K562 (cell line): ENCODE data around the gene ZNF418. TPM values are rescaled to one million over a fixed set of nuclear protein-coding genes. Genes with fewer than 3 reads are reported as not detected.
A peak's percentile ranks its signal among the peaks of the same experiment; 100 is the strongest.

Experiments used
- ATAC-seq: fragments of 200-7000 bp; cut with Tn5 transposase; 3 replicates; pipeline ENCODE4 v1.9.1; 2020; ENCODE audit warnings: moderate library complexity
- BruUV-seq: library from RNA; stranded (reverse); fragments of 400-500 nt; replicated peaks from 2 replicates; lab custom pipeline; 2021; lab: Mats Ljungman, UMichigan
- CTCF ChIA-PET: fragments of 300-600 bp; formaldehyde crosslinking; extraction: SDS; loops from one replicate; lab custom pipeline; 2021; ENCODE audit warnings: low intra/inter-chr PET ratio; lab: Yijun Ruan, JAX
- POLR2A ChIA-PET: fragments of 300-600, 350-650 bp; sonication (Branson Sonifier 250); formaldehyde crosslinking; extraction: SDS; loops from one replicate; lab custom pipeline; 2021; ENCODE audit warnings: antibody characterized with exemption, inconsistent platforms; lab: Yijun Ruan, JAX
- DNase-seq, 4 experiments: peaks; one replicate each; pipeline versions ENCODE4 v3.0.0 to v3.0.0-alpha.2; 2011 to 2018; ENCODE audit warnings: low spot score in 3 of 4, mixed read lengths in 3 of 4; ENCODE audit errors: extremely low read depth in 1 of 4
- FAIRE-seq: peaks from 2 replicates; lab custom pipeline; 2011; peaks lifted over from hg19 to GRCh38; lab: Jason Lieb, UNC
- H2AFZ ChIP-seq: 2 replicates; pipeline ENCODE4 v1.6.0; 2011; ENCODE audit warnings: low read depth, low read length, control low read depth, inconsistent platforms
- H3K27ac ChIP-seq: fragments of 200-600 bp; 3 replicates; pipeline ENCODE4 v1.8.0; 2011; ENCODE audit warnings: low read depth, mild to moderate bottlenecking, control low read depth, inconsistent platforms, low read length, moderate library complexity, mixed read lengths; ENCODE audit errors: extremely low read depth
- H3K27me3 ChIP-seq, 2 experiments: fragments of 300-600 bp in 1 of 2; 2 replicates in 1 of 2; 3 replicates in 1 of 2; pipeline versions ENCODE4 v1.6.0 to v1.8.0; 2011; ENCODE audit warnings: inconsistent platforms in 2 of 2, low read length in 2 of 2, mild to moderate bottlenecking in 1 of 2, mixed read lengths in 1 of 2, moderate library complexity in 1 of 2; ENCODE audit not compliant: control insufficient read depth in 2 of 2, insufficient read depth in 2 of 2
- H3K36me3 ChIP-seq: fragments of 300-600 bp; 3 replicates; pipeline ENCODE4 v1.8.0; 2011; ENCODE audit warnings: mild to moderate bottlenecking, low read length, inconsistent platforms; ENCODE audit not compliant: control insufficient read depth, insufficient read depth
- H3K4me1 ChIP-seq, 2 experiments: fragments of 200-600 bp in 1 of 2; replicated peaks in 1 of 2; 2 replicates in 1 of 2; 3 replicates in 1 of 2; pipeline versions ENCODE4 v1.5.1 to v1.8.0; 2011; ENCODE audit warnings: inconsistent platforms in 2 of 2, low read length in 2 of 2, mild to moderate bottlenecking in 1 of 2, mixed read lengths in 1 of 2, moderate library complexity in 1 of 2; ENCODE audit not compliant: control insufficient read depth in 2 of 2, insufficient read depth in 2 of 2
- H3K4me2 ChIP-seq: 2 replicates; pipeline ENCODE4 v1.6.1; 2011; ENCODE audit warnings: low read length, control low read depth, inconsistent platforms, mixed read lengths; ENCODE audit not compliant: insufficient read depth
- H3K4me3 ChIP-seq: fragments of 200-600 bp; sonication (generic), shearing (Covaris generic); 2 replicates; pipeline ENCODE4 v1.5.1; 2016; ENCODE audit warnings: control low read depth, inconsistent platforms
- H3K79me2 ChIP-seq: fragments of 200-600 bp; 3 replicates; pipeline ENCODE4 v1.8.0; 2011; ENCODE audit warnings: low read length, inconsistent platforms; ENCODE audit not compliant: control insufficient read depth, insufficient read depth
- H3K9ac ChIP-seq, 2 experiments: 2 replicates each; pipeline versions ENCODE4 v1.6.0 to v1.6.1; 2011; ENCODE audit warnings: low read depth in 2 of 2, low read length in 2 of 2, control low read depth in 1 of 2, inconsistent platforms in 1 of 2, mild to moderate bottlenecking in 1 of 2, mixed read lengths in 1 of 2; ENCODE audit not compliant: insufficient read depth in 1 of 2
- H3K9me1 ChIP-seq: one replicate; pipeline ENCODE4 v1.6.0; 2011; ENCODE audit warnings: inconsistent platforms, mild to moderate bottlenecking, low read length, moderate library complexity; ENCODE audit not compliant: control insufficient read depth, insufficient read depth
- H3K9me3 ChIP-seq: replicated peaks from 2 replicates; pipeline ENCODE4 v1.5.1; 2011; ENCODE audit warnings: low read depth, low read length, inconsistent platforms; ENCODE audit not compliant: control insufficient read depth, insufficient read depth
- H4K20me1 ChIP-seq: replicated peaks from 2 replicates; pipeline ENCODE4 v1.6.1; 2011; ENCODE audit warnings: low read length, inconsistent platforms, mixed read lengths; ENCODE audit not compliant: control insufficient read depth, insufficient read depth
- CBX3 ChIP-seq, 2 experiments: IDR thresholded peaks; 1 replicate in 1 of 2; 2 replicates in 1 of 2; pipeline ENCODE4 v1.6.1; 2012; ENCODE audit warnings: inconsistent platforms in 2 of 2, low read length in 2 of 2, borderline replicate concordance in 1 of 2, control low read depth in 1 of 2
- CXXC5 ChIP-seq: fragments of 250-450 bp; sonication (Bioruptor Pico); IDR thresholded peaks from 2 replicates; pipeline ENCODE4 v1.8.0; 2022; ENCODE audit warnings: inconsistent platforms, mild to moderate bottlenecking, moderate library complexity
- NR0B1 ChIP-seq: fragments of 450-650 bp; IDR thresholded peaks from one replicate; pipeline ENCODE4 v1.6.1; 2018; ENCODE audit warnings: mild to moderate bottlenecking, moderate library complexity; ENCODE audit not compliant: partially characterized antibody
- SRSF9 ChIP-seq: fragments of 200-400 bp; formaldehyde crosslinking; IDR thresholded peaks from 2 replicates; pipeline ENCODE4 v1.6.1; 2017; ENCODE audit warnings: low read depth, low read length, borderline replicate concordance
- ZNF512 ChIP-seq: IDR thresholded peaks from 2 replicates; pipeline ENCODE4 v1.6.1; 2016; ENCODE audit warnings: missing genetic modification characterization, missing compliant biosample characterization
- WGBS: fragments of 100-300 bp; shearing (Covaris generic); methylation state at CpG from one replicate; pipeline ENCODE4 v1.1.6; 2016; ENCODE audit warnings: low coverage, mixed read lengths; ENCODE audit not compliant: insufficient coverage; ENCODE audit errors: missing lambda C conversion rate; 5-methylcytosine and 5-hydroxymethylcytosine counted together
- in situ Hi-C: fragments of 300-500 bp; cut with MboI; formaldehyde crosslinking; loops from 4 replicates; pipeline ENCODE4 v1.15.0; 2018; ENCODE audit warnings: inconsistent platforms, mixed read lengths
- intact Hi-C: fragments of 100-400 bp; cut with micrococcal nuclease; formaldehyde crosslinking; loops from 2 replicates; pipeline ENCODE4 v1.14.2; 2022
- polyA plus RNA-seq, 8 experiments: library from polyadenylated mRNA; depleted of rRNA in 4 of 8; stranded (reverse) in 5 of 8; unstranded in 3 of 8; fragments of >200 nt; fragmentation: Nextera tagmentation in 2 of 8; fragmentation: Illumina TruSeq in 1 of 8; extraction: Ambion mirVana in 2 of 8; extraction: Trizol in 1 of 8; gene quantifications; 2 replicates each; pipeline versions ENCODE4 v1.2.1 to v1.2.3, GENCODE V29; 2011 to 2014; ENCODE audit warnings: inconsistent platforms in 1 of 8, missing spikeins in 1 of 8
- total RNA-seq, 7 experiments: library from RNA; depleted of rRNA in 6 of 7; stranded (reverse); fragments of >200 nt in 6 of 7; fragmentation: Illumina TruSeq in 2 of 7; extraction: Trizol in 2 of 7; gene quantifications; 2 replicates each; pipeline versions ENCODE4 v1.2.1 to v1.2.3, GENCODE V29; 2011 to 2021; ENCODE audit warnings: low replicate concordance in 1 of 7
- TF ChIP-seq, protein P1 (sequence below): fragments of 450-650 bp; IDR thresholded peaks from 2 replicates; pipeline ENCODE4 v1.6.1; 2017; ENCODE audit warnings: antibody characterized with exemption, mild to moderate bottlenecking
- TF ChIP-seq, protein P2 (sequence below), 2 experiments: fragments of 450-650 bp in 1 of 2; sonication (generic) in 1 of 2; formaldehyde crosslinking; conservative IDR thresholded peaks; 2 replicates each; pipeline versions ENCODE4 v1.4.0 to v1.8.1; 2020 to 2022; ENCODE audit warnings: mild to moderate bottlenecking in 1 of 2, missing genetic modification reagents in 1 of 2

ZNF418 gene
- total and polyA plus RNA-seq, 9 of the 15 experiments (the other 6 are each of a cell fraction or from before 2014, with no cell fraction given): 0.11 to 0.70 (median 0.32) TPM

- TF ChIP-seq SRSF9 (no peak), ZNF512 (tag) (0 out of 2 replicates have a peak, but pooled peaks have one; percentile 17), CXXC5 (no peak)
- H3K9me3 ChIP-seq: no peaks in the 10 kb centered on the region
- no peaks in the 10 kb centered on the region for H4K20me1 ChIP-seq
- FAIRE-seq (no peak), ATAC-seq (no peak), DNase-seq (no peak)
- ChIA-PET POLR2A (no interaction called here), CTCF (no interaction called here)
- H3K27me3 ChIP-seq: no peaks in the 10 kb centered on the region
- BruUV-seq: no TSS peak
- in situ Hi-C loops: no loop called here
- no peak overlapping the region for H2AFZ ChIP-seq
- H3K79me2 ChIP-seq: no peaks in the 10 kb centered on the region
- intact Hi-C loops: no loop called here
- H3K36me3 ChIP-seq: no peaks in the 10 kb centered on the region
- no peaks in the 10 kb centered on the region for H3K4me1 ChIP-seq
- 0% methylated on average over 1 of the region's 1 CpG for WGBS
- no peak overlapping the region for H3K27ac ChIP-seq
- H3K9ac ChIP-seq: no peak overlapping the region
- H3K4me2 ChIP-seq: no peak overlapping the region
- H3K4me3 ChIP-seq: no peak overlapping the region
- no peaks in the 10 kb centered on the region for H3K9me1 ChIP-seq
These were observed 26.6 kb upstream of the ZNF418 start for GRCh38 chr19:57961785-57962184.

DNA sequence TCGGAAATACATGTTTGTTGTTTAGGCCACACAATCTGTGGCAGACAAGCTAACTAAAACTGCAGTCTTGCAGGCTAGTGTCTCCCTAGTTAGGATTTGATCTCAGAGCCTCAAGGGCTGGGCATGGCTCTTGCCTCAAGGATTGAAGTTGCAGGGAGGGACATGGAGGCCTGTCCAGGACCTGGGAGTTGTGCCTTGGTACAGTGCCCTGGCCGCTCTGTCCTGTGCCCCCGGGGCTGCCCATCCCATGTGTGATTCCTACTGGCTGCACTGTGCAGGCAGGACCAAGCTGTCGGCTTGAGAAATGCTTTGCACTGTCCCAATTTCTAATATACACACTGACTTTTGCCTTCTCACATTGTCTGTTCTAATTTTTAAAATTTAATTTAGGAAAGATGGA, 19.8 kb upstream of the ZNF418 start:
- POLR2A ChIA-PET: interaction anchor here (1.5 kb wide), 1 partner anchor 10 kb away, joined by 3 read pairs; no protein-coding TSS in a partner anchor
- no peaks in the 10 kb centered on the region for H3K79me2 ChIP-seq
- intact Hi-C loops: no loop called here
- 0% methylated on average over 4 of the region's 4 CpGs for WGBS
- H3K4me3 ChIP-seq: no peak overlapping the region
- in situ Hi-C loops: no loop called here
- no peaks in the 10 kb centered on the region for H3K27me3 ChIP-seq
- FAIRE-seq: no peak
- DNase-seq: no peak
- H3K9ac ChIP-seq: no peak overlapping the region
- no peak overlapping the region for H2AFZ ChIP-seq
- no peaks in the 10 kb centered on the region for H3K36me3 ChIP-seq
- H3K4me1 ChIP-seq: no peaks in the 10 kb centered on the region
- no peaks in the 10 kb centered on the region; the same call in 1 of the 2 replicates for H3K9me3 ChIP-seq
- H3K4me2 ChIP-seq: no peak overlapping the region
- CTCF ChIA-PET: no interaction called here
- H3K27ac ChIP-seq: no peak overlapping the region
- H3K9me1 ChIP-seq: no peaks in the 10 kb centered on the region
- BruUV-seq: no TSS peak
- no peaks in the 10 kb centered on the region for H4K20me1 ChIP-seq
- no peak for ATAC-seq
- no peak for TF ChIP-seq CBX3 (IDR thresholded peaks at IDR 0.05; ENCODE audit: borderline replicate concordance in 1 of 2, low read length in 2 of 2)
- TF ChIP-seq, protein P1, sequence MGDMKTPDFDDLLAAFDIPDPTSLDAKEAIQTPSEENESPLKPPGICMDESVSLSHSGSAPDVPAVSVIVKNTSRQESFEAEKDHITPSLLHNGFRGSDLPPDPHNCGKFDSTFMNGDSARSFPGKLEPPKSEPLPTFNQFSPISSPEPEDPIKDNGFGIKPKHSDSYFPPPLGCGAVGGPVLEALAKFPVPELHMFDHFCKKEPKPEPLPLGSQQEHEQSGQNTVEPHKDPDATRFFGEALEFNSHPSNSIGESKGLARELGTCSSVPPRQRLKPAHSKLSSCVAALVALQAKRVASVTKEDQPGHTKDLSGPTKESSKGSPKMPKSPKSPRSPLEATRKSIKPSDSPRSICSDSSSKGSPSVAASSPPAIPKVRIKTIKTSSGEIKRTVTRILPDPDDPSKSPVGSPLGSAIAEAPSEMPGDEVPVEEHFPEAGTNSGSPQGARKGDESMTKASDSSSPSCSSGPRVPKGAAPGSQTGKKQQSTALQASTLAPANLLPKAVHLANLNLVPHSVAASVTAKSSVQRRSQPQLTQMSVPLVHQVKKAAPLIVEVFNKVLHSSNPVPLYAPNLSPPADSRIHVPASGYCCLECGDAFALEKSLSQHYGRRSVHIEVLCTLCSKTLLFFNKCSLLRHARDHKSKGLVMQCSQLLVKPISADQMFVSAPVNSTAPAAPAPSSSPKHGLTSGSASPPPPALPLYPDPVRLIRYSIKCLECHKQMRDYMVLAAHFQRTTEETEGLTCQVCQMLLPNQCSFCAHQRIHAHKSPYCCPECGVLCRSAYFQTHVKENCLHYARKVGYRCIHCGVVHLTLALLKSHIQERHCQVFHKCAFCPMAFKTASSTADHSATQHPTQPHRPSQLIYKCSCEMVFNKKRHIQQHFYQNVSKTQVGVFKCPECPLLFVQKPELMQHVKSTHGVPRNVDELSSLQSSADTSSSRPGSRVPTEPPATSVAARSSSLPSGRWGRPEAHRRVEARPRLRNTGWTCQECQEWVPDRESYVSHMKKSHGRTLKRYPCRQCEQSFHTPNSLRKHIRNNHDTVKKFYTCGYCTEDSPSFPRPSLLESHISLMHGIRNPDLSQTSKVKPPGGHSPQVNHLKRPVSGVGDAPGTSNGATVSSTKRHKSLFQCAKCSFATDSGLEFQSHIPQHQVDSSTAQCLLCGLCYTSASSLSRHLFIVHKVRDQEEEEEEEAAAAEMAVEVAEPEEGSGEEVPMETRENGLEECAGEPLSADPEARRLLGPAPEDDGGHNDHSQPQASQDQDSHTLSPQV: no peak
- TF ChIP-seq, protein P2, sequence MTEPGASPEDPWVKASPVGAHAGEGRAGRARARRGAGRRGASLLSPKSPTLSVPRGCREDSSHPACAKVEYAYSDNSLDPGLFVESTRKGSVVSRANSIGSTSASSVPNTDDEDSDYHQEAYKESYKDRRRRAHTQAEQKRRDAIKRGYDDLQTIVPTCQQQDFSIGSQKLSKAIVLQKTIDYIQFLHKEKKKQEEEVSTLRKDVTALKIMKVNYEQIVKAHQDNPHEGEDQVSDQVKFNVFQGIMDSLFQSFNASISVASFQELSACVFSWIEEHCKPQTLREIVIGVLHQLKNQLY (CRISPR knock-in tag; conservative IDR thresholded peaks at IDR 0.05): no peak
- TF ChIP-seq NR0B1: no peak
